Activated naive CD4-positive, alpha-beta T cell treated with anti-CD3 and anti-CD28 coated beads, Interleukin-2, amount 50 U/mL, for 24 hours (primary cell): ENCODE results near the gene NT5C1A.

ENCODE experiments used
- H3K27ac Mint-ChIP-seq: one replicate; pipeline ENCODE4 v1.8.0; 2021; ENCODE audit warnings: mild to moderate bottlenecking, mixed read lengths
- H3K27me3 Mint-ChIP-seq: one replicate; pipeline ENCODE4 v1.8.0; 2021; ENCODE audit warnings: mixed read lengths
- H3K36me3 Mint-ChIP-seq: one replicate; pipeline ENCODE4 v1.8.0; 2021; ENCODE audit warnings: mixed read lengths
- H3K4me1 Mint-ChIP-seq: one replicate; pipeline ENCODE4 v1.8.0; 2021; ENCODE audit warnings: mixed read lengths
- H3K4me3 Mint-ChIP-seq: one replicate; pipeline ENCODE4 v1.8.0; 2021; ENCODE audit warnings: mild to moderate bottlenecking, mixed read lengths
- H3K9me3 Mint-ChIP-seq: one replicate; pipeline ENCODE4 v1.8.0; 2021; ENCODE audit warnings: mixed read lengths

NT5C1A gene

GRCh38 chr1:39639305-39640130 is 32.4 kb downstream of the NT5C1A start, which contains the start of gene HEYL:
Gene HEYL (minus strand): TSS chr1:39639643. CDS start chr1:39639625, 18 bp downstream.
- no peaks in the 10 kb centered on the region for H3K9me3 Mint-ChIP-seq
- H3K4me3 Mint-ChIP-seq = peak within 1 kb of the TSS; percentile 66
- no peak within 1 kb of the TSS for H3K27ac Mint-ChIP-seq

GRCh38 chr1:39638965-39639304 is 33.0 kb downstream of the NT5C1A start:
- Mint-ChIP-seq H3K27ac (no peak overlapping the region), H3K9me3 (no peaks in the 10 kb centered on the region), H3K36me3 (no peaks in the 10 kb centered on the region), H3K4me3 (peak overlapping the region; percentile 44), H3K27me3 (peaks cover 10% of the 10 kb centered on the region), H3K4me1 (no peaks in the 10 kb centered on the region)

More at GRCh38 chr1:39639305-39640130, 32.4 kb downstream of the NT5C1A start, which contains the start of gene HEYL:
- no peaks in the 10 kb centered on the region for H3K4me1 Mint-ChIP-seq
- no peaks in the 10 kb centered on the region for H3K36me3 Mint-ChIP-seq
- peaks cover 7% of the 10 kb centered on the region for H3K27me3 Mint-ChIP-seq

- no peak overlapping the region for H3K27ac Mint-ChIP-seq
- peaks cover 10% of the 10 kb centered on the region for H3K27me3 Mint-ChIP-seq
- no peaks in the 10 kb centered on the region for H3K36me3 Mint-ChIP-seq
- H3K4me3 Mint-ChIP-seq = no peak overlapping the region
- H3K4me1 Mint-ChIP-seq = no peaks in the 10 kb centered on the region
- H3K9me3 Mint-ChIP-seq = no peaks in the 10 kb centered on the region
Measured at GRCh38 chr1:39637361-39637760, 34.5 kb downstream of the NT5C1A start.

GRCh38 chr1:39635871-39636210 is 36.1 kb downstream of the NT5C1A start:
- Mint-ChIP-seq H3K27me3 (peaks cover 10% of the 10 kb centered on the region), H3K4me1 (no peaks in the 10 kb centered on the region), H3K36me3 (no peaks in the 10 kb centered on the region), H3K9me3 (no peaks in the 10 kb centered on the region), H3K27ac (no peak overlapping the region), H3K4me3 (no peak overlapping the region)

GRCh38 chr1:39635205-39635870 is 36.6 kb downstream of the NT5C1A start:
- Mint-ChIP-seq H3K36me3 (no peaks in the 10 kb centered on the region), H3K4me3 (no peak overlapping the region), H3K9me3 (no peaks in the 10 kb centered on the region), H3K4me1 (no peaks in the 10 kb centered on the region), H3K27ac (no peak overlapping the region), H3K27me3 (peaks cover 10% of the 10 kb centered on the region)

GRCh38 chr1:39633422-39633821 is 38.5 kb downstream of the NT5C1A start:
- Mint-ChIP-seq H3K9me3 (no peaks in the 10 kb centered on the region), H3K36me3 (no peaks in the 10 kb centered on the region), H3K4me3 (no peak overlapping the region), H3K4me1 (no peaks in the 10 kb centered on the region), H3K27ac (no peak overlapping the region), H3K27me3 (peaks cover 10% of the 10 kb centered on the region)

- H3K4me1 Mint-ChIP-seq = no peaks in the 10 kb centered on the region
- H3K36me3 Mint-ChIP-seq = no peaks in the 10 kb centered on the region
- H3K27me3 Mint-ChIP-seq = peaks cover 10% of the 10 kb centered on the region
- H3K27ac Mint-ChIP-seq = no peak overlapping the region
- no peak overlapping the region for H3K4me3 Mint-ChIP-seq
- no peaks in the 10 kb centered on the region for H3K9me3 Mint-ChIP-seq
Measured at GRCh38 chr1:39632682-39633417, 39.1 kb downstream of the NT5C1A start.

- H3K36me3 Mint-ChIP-seq = no peaks in the 10 kb centered on the region
- H3K9me3 Mint-ChIP-seq = no peaks in the 10 kb centered on the region
- H3K4me1 Mint-ChIP-seq = no peaks in the 10 kb centered on the region
- H3K27ac Mint-ChIP-seq = no peak overlapping the region
- H3K27me3 Mint-ChIP-seq = peaks cover 9% of the 10 kb centered on the region
- H3K4me3 Mint-ChIP-seq = no peak overlapping the region
Measured at GRCh38 chr1:39632323-39632681, 39.6 kb downstream of the NT5C1A start.

GRCh38 chr1:39631361-39632322 is 40.3 kb downstream of the NT5C1A start:
- H3K36me3 Mint-ChIP-seq = no peaks in the 10 kb centered on the region
- H3K4me3 Mint-ChIP-seq = no peak overlapping the region
- peaks cover 6% of the 10 kb centered on the region for H3K27me3 Mint-ChIP-seq
- no peaks in the 10 kb centered on the region for H3K9me3 Mint-ChIP-seq
- no peak overlapping the region for H3K27ac Mint-ChIP-seq
- no peaks in the 10 kb centered on the region for H3K4me1 Mint-ChIP-seq

- H3K4me3 Mint-ChIP-seq = no peak overlapping the region
- no peaks in the 10 kb centered on the region for H3K9me3 Mint-ChIP-seq
- no peaks in the 10 kb centered on the region for H3K27me3 Mint-ChIP-seq
- no peak overlapping the region for H3K27ac Mint-ChIP-seq
- no peaks in the 10 kb centered on the region for H3K36me3 Mint-ChIP-seq
- H3K4me1 Mint-ChIP-seq = no peaks in the 10 kb centered on the region
Measured at GRCh38 chr1:39628807-39629350, 43.0 kb downstream of the NT5C1A start.

GRCh38 chr1:39626646-39627045 is 45.3 kb downstream of the NT5C1A start:
- Mint-ChIP-seq H3K9me3 (no peaks in the 10 kb centered on the region), H3K4me1 (no peaks in the 10 kb centered on the region)

GRCh38 chr1:39625462-39626273 is 46.2 kb downstream of the NT5C1A start:
- H3K36me3 Mint-ChIP-seq = no peaks in the 10 kb centered on the region
- no peaks in the 10 kb centered on the region for H3K9me3 Mint-ChIP-seq
- H3K27me3 Mint-ChIP-seq = peaks cover 1% of the 10 kb centered on the region
- H3K27ac Mint-ChIP-seq = no peak overlapping the region
- no peaks in the 10 kb centered on the region for H3K4me1 Mint-ChIP-seq
- no peak overlapping the region for H3K4me3 Mint-ChIP-seq

More at GRCh38 chr1:39626646-39627045, 45.3 kb downstream of the NT5C1A start:
- H3K27me3 Mint-ChIP-seq = peaks cover 1% of the 10 kb centered on the region
- H3K4me3 Mint-ChIP-seq = no peak overlapping the region
- H3K36me3 Mint-ChIP-seq = no peaks in the 10 kb centered on the region
- no peak overlapping the region for H3K27ac Mint-ChIP-seq

- H3K27me3 Mint-ChIP-seq = peaks cover 1% of the 10 kb centered on the region
Measured at GRCh38 chr1:39625009-39625408, 46.9 kb downstream of the NT5C1A start.

GRCh38 chr1:39623053-39623452 is 48.9 kb downstream of the NT5C1A start:
- H3K27ac Mint-ChIP-seq = no peak overlapping the region
- H3K4me3 Mint-ChIP-seq = no peak overlapping the region
- H3K9me3 Mint-ChIP-seq = no peaks in the 10 kb centered on the region
- H3K27me3 Mint-ChIP-seq = peaks cover 1% of the 10 kb centered on the region
- H3K36me3 Mint-ChIP-seq = no peaks in the 10 kb centered on the region
- no peaks in the 10 kb centered on the region for H3K4me1 Mint-ChIP-seq

More at GRCh38 chr1:39625009-39625408, 46.9 kb downstream of the NT5C1A start:
- H3K4me3 Mint-ChIP-seq = no peak overlapping the region
- no peaks in the 10 kb centered on the region for H3K4me1 Mint-ChIP-seq
- H3K9me3 Mint-ChIP-seq = no peaks in the 10 kb centered on the region
- H3K36me3 Mint-ChIP-seq = no peaks in the 10 kb centered on the region
- no peak overlapping the region for H3K27ac Mint-ChIP-seq
